Raji (cell line): Measurements from ENCODE around the gene RUNX2.

Experiments used
- POLR2A ChIP-seq: IDR thresholded peaks from 2 replicates; pipeline ENCODE4 v1.6.1; 2011; ENCODE audit warnings: low read depth, low read length, control low read depth; ENCODE audit not compliant: insufficient read depth

The RUNX2 gene

GRCh38 chr6:45592991-45593390 lies 264.9 kb downstream of the RUNX2 start:
- no peak for TF ChIP-seq POLR2A

DNA sequence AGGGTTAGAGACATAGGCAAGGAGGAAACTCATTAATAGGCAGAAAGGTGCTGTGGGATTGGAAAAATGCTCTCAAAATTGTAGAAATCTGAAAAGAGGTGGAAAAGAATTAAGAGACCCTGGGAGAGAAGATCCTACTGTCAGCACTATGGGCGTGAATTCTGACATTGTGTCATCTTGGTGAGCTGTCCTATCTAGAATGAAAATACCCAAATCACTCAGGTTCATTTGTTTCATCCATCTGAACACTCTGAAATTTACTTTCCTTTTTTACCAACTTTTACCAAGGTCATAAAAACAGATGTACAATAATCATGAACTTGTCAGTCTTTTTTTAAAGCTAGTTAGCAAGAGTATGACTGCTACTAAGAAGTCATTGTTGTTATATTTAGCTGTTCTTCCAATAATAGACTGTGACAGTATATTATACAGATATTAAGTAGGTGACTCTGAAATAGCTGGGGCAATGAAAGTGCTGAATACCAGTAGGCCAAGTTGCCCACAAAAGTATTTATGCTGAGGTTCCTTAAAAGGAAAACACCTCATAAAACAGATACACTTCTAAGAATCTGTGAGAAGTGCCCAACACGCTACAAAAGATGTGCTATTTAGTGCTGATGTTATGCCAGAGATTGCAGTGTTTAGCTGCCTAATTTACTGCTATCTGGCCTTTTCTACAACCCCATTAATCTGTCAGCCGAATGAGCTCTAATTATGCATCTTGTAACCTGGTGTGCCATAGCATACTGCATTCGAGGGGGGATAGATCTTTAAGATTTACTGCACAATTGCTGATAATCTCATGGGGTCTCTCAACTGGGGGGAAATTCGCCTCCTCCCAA lies 267.1 kb downstream of the RUNX2 start:
- TF ChIP-seq POLR2A, result no peak

DNA sequence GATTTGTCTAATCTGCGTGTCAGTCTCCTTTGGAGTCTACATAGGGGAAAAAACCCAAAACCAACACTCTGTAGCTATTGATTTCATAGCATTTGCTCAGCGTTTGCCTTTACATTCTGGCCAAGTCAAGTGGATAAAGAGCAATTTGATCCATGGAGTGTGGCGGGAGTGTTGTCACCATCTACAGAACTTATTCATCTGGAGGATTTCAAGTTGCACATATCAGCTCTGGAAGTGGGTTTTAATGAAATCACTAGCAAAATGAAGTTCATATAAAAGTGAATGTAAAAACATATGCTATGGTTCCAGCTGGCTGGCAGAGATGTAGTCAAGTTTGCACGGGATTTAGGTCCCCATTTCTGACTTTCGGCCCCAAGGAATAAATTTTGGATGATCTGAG lies 269.3 kb downstream of the RUNX2 start:
- TF ChIP-seq POLR2A, result no peak

GRCh38 chr6:45599053-45599452 lies 270.9 kb downstream of the RUNX2 start:
- TF ChIP-seq POLR2A, result no peak

GRCh38 chr6:45605971-45606370 lies 277.8 kb downstream of the RUNX2 start:
- TF ChIP-seq POLR2A, result no peak

DNA sequence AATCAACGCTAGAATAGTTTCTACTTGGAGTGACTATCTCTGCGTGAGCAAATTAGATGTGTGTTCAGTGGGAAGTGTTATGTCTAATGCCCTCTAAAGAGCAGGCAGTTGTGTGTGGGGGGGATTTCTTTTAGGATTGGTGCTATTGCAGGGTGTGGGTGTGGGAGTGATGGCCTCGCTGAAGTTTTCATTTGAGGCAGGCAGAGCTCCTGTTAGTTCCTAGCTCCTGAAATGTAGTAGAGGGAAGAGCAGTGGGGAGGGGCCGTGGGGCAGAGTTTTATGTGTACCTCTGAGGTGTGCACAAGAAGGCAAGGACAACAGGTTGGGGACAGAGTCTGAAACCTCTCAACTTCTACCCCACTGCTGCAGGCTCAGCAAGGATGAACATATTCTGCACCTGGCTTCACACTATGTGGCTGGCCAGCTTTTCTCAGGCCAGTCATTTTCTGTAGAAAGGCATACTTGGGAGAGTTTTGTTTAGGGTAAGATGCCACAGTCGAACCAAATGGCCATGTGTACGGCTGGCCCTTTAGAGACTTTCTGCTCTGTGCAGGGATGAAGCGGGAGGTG lies 278.8 kb downstream of the RUNX2 start:
- TF ChIP-seq POLR2A, result no peak

- no peak for TF ChIP-seq POLR2A
Measured at GRCh38 chr6:45607798-45608197, 279.7 kb downstream of the RUNX2 start.

DNA sequence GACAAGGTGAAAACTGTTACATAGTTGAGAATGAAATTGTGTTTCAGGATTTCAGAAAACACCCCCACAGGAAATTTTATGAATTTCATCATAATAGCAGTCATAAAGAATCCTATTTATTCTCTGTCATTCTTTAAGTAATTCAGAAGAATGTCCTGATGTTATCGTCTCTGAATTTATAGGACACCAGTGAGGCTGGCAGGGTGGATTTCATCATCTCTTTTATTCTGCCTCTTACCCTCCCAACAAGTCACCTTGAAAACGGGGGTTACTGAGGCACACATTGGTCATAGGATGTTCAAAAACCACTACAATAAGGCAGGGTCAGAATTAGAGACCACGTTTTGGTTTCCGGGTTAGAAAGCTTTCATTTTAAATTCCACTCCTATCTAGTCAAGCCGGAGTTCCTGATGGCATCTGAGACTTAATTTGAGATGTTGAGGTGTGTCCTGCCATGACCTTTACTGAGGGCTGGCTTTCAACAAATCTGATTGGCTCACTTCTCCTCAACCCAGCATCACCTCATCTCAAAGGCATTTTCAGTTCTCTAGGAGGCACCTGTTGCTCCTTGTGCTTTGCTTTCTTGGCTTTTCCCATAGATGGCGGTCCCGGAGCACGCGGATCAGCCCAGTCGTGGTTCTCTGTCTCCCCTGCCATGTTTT lies 280.3 kb downstream of the RUNX2 start:
- TF ChIP-seq POLR2A, result no peak

DNA sequence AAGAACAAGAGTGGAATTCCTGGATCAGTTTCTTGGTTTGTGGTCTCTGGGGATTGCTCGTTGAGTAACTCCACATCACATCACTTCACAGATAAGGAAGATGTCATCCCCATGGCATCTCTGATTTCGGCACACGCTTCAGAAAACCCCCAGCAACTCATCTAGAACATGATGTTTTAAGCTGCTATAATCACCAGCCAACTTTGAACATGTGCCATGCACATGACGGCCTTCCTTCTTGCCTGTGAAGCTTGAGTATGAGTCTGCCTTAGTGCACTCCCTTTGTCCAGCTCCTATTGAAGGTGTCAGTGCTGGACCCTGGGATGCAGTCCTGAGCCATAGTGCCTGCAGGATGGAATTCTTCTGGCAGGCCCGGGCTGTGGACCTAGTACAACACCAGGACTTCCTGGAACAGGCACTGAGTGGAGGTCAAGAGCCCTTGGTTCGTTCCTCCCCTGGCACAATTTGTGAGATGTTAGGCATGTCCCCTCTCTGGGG lies 281.1 kb downstream of the RUNX2 start:
- no peak for TF ChIP-seq POLR2A

GRCh38 chr6:45610374-45610773 lies 282.2 kb downstream of the RUNX2 start:
- TF ChIP-seq POLR2A, result no peak

- no peak for TF ChIP-seq POLR2A
Measured at GRCh38 chr6:45610832-45611231, 282.7 kb downstream of the RUNX2 start.

DNA sequence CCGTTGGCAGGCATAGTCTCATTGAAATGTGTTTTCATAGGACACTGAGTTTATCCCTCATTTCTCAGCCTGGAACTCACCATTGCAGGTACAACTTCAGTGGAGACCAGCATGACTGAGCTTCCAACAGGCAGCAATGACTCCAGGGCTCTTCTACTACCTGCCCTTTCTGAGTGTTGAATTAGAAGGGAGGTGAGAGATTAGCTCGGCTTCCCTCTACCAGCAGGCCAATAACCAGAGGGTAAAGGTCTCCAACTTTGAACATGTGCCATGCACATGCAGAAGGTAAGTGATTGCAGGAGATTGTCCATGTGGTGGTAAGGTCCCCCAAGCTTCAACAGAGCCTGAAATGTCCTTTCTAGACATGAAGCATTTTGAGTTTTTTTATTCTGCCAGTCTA lies 283.4 kb downstream of the RUNX2 start:
- no peak for TF ChIP-seq POLR2A

- TF ChIP-seq POLR2A, result no peak
Measured at GRCh38 chr6:45613656-45614055, 285.5 kb downstream of the RUNX2 start.

GRCh38 chr6:45614488-45615285 lies 286.6 kb downstream of the RUNX2 start:
- no peak for TF ChIP-seq POLR2A

DNA sequence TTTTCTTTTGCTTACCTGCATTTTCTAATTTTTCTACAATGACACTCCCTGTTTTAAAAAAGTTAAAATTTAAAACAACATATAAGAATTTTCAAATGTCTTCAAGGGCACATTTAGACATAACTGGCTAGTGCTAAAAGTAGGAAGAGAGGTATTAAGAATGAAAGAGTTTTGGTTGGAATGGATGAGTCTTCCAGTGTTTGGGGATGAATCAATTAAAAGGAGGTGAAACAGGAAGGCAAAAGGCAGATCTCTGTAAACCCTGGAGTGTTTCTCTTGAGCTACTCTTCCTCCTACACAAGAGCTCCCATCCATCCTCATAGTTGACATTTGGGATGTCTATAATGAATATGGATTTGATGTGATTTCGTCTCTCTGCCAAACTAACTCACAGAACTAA lies 288.1 kb downstream of the RUNX2 start:
- no peak for TF ChIP-seq POLR2A

DNA sequence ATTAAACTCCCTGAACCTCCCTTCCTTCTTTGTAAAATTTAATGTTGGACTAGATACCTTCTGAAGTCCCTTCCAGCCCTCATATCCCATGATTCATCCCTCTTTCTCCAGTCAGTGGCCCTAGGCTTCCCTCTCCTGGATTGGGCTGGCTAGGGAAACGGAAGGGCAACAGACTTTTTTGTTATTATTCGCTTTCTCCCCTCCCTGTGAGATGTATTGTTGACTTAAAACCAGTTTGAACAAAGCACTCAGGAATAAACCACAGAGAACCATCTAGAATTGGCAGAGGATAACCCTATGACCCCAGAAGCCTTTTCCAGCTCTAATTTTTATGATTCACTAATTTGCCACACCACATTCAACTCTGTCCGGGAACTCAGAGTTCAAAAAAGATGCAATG lies 289.3 kb downstream of the RUNX2 start:
- no peak for TF ChIP-seq POLR2A

DNA sequence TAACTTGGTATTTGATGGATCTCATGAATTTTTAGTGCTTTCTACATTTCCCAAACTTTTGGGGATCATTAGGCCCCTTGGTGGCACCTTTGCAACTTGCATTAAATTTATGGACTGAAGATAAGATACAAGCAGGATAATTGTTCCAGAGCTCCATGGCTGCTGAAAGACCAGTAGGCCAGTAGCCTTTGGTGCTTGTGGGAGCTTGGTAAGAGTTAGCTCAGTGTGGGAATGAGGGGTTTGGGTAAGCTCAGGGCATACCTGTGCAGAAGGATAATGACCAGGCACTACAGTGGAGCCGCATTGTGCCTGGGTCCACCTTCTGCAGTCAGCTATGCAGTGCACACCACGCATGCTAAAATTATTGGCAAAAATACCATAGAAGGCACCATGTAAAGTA lies 290.1 kb downstream of the RUNX2 start:
- no peak for TF ChIP-seq POLR2A
